H1 (cell line): ENCODE measurements around the gene TSPAN2. TPM values are rescaled to one million over a fixed set of nuclear protein-coding genes. Genes with fewer than 3 reads are reported as not detected.

Experiments
- ASH2L ChIP-seq: fragments of 200-600, 300-600 bp; sonication (generic); IDR thresholded peaks from one replicate; pipeline ENCODE4 v1.7.1; 2017; ENCODE audit warnings: low read length
- BACH1 ChIP-seq: IDR thresholded peaks from 2 replicates; pipeline ENCODE4 v1.6.1; 2012; ENCODE audit warnings: low read length, improper control_type of control experiment
- CBX5 ChIP-seq: fragments of 300-800, 300-1000 bp; sonication (generic); IDR thresholded peaks from 2 replicates; pipeline ENCODE4 v1.7.1; 2016; ENCODE audit warnings: antibody characterized with exemption, low read length, low read depth
- CREB1 ChIP-seq: IDR thresholded peaks from 2 replicates; pipeline ENCODE4 v1.6.1; 2012; ENCODE audit warnings: inconsistent platforms
- EGR1 ChIP-seq: IDR thresholded peaks from 2 replicates; pipeline ENCODE4 v1.6.1; 2011; ENCODE audit warnings: low read depth, low read length, borderline replicate concordance
- SIRT6 ChIP-seq: IDR thresholded peaks from one replicate; pipeline ENCODE4 v1.7.1; 2012; ENCODE audit warnings: low read length, inconsistent platforms
- SIX5 ChIP-seq: IDR thresholded peaks from 2 replicates; pipeline ENCODE4 v1.6.1; 2011; ENCODE audit warnings: mild to moderate bottlenecking, low read depth, low read length
- SP4 ChIP-seq: IDR thresholded peaks from 2 replicates; pipeline ENCODE4 v1.6.1; 2012; ENCODE audit warnings: low read length, inconsistent platforms
- TBP ChIP-seq: IDR thresholded peaks from 2 replicates; pipeline ENCODE4 v1.6.1; 2011; ENCODE audit warnings: low read depth, low read length, improper control_type of control experiment
- polyA plus RNA-seq, 7 experiments: library from polyadenylated mRNA; depleted of rRNA in 3 of 7; stranded (reverse) in 5 of 7; unstranded in 2 of 7; fragments of >200 nt in 5 of 7; fragments of 200-250 nt in 2 of 7; gene quantifications; 1 replicate in 5 of 7; 2 replicates in 1 of 7; 4 replicates in 1 of 7; pipeline versions ENCODE4 v1.2.1 to v1.2.3, GENCODE V29; 2011 to 2013; ENCODE audit warnings: missing spikeins in 2 of 7, mixed read lengths in 2 of 7
- total RNA-seq: library from RNA; stranded (reverse); fragmentation: NEBNext Ultra II Directional; extraction: Animal tissue kit (Norgen Biotek cat#: 25700); gene quantifications from 2 replicates; pipeline ENCODE4 v1.2.1, GENCODE V29; 2021
- TF ChIP-seq, protein P1 (sequence below): fragments of 300-600 bp; sonication (generic); IDR thresholded peaks from 2 replicates; pipeline ENCODE4 v1.7.1; 2012; ENCODE audit warnings: low read length, moderate library complexity, mild to moderate bottlenecking, inconsistent platforms; ENCODE audit not compliant: insufficient replicate concordance
- TF ChIP-seq, protein P2 (sequence below), 3 experiments: IDR thresholded peaks; 1 replicate in 2 of 3; 2 replicates in 1 of 3; pipeline versions ENCODE4 v1.5.1 to v1.6.1; 2011; ENCODE audit warnings: low read length in 3 of 3, mild to moderate bottlenecking in 3 of 3, inconsistent platforms in 2 of 3, low read depth in 1 of 3, moderate library complexity in 1 of 3; ENCODE audit not compliant: insufficient read depth in 1 of 3; ENCODE audit errors: control extremely low read depth in 1 of 3

The TSPAN2 gene
- total and polyA plus RNA-seq, 2 of the 8 experiments (the other 6 are each of a cell fraction or from before 2014, with no cell fraction given), result 7.4 to 14.2 TPM

DNA sequence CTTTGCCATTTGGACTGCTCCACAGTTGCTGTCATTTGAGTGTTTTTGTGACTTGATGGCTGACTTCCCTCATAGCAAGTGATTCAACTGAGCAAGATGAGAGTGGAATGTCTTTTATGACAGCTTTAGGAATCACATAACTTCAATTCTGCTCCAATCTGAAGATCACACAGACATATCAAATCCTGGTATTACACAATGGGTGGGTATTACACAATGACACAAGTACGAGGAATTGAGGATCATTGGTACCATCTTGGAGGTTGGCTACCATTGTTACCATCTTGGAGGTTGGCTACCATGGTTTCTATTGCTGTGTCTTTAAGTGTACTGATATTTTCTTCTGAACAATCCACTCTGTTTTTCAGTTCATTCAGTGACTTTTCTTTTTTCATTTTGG is 68.2 kb downstream of the TSPAN2 start (continued):
- TF ChIP-seq, protein P1, sequence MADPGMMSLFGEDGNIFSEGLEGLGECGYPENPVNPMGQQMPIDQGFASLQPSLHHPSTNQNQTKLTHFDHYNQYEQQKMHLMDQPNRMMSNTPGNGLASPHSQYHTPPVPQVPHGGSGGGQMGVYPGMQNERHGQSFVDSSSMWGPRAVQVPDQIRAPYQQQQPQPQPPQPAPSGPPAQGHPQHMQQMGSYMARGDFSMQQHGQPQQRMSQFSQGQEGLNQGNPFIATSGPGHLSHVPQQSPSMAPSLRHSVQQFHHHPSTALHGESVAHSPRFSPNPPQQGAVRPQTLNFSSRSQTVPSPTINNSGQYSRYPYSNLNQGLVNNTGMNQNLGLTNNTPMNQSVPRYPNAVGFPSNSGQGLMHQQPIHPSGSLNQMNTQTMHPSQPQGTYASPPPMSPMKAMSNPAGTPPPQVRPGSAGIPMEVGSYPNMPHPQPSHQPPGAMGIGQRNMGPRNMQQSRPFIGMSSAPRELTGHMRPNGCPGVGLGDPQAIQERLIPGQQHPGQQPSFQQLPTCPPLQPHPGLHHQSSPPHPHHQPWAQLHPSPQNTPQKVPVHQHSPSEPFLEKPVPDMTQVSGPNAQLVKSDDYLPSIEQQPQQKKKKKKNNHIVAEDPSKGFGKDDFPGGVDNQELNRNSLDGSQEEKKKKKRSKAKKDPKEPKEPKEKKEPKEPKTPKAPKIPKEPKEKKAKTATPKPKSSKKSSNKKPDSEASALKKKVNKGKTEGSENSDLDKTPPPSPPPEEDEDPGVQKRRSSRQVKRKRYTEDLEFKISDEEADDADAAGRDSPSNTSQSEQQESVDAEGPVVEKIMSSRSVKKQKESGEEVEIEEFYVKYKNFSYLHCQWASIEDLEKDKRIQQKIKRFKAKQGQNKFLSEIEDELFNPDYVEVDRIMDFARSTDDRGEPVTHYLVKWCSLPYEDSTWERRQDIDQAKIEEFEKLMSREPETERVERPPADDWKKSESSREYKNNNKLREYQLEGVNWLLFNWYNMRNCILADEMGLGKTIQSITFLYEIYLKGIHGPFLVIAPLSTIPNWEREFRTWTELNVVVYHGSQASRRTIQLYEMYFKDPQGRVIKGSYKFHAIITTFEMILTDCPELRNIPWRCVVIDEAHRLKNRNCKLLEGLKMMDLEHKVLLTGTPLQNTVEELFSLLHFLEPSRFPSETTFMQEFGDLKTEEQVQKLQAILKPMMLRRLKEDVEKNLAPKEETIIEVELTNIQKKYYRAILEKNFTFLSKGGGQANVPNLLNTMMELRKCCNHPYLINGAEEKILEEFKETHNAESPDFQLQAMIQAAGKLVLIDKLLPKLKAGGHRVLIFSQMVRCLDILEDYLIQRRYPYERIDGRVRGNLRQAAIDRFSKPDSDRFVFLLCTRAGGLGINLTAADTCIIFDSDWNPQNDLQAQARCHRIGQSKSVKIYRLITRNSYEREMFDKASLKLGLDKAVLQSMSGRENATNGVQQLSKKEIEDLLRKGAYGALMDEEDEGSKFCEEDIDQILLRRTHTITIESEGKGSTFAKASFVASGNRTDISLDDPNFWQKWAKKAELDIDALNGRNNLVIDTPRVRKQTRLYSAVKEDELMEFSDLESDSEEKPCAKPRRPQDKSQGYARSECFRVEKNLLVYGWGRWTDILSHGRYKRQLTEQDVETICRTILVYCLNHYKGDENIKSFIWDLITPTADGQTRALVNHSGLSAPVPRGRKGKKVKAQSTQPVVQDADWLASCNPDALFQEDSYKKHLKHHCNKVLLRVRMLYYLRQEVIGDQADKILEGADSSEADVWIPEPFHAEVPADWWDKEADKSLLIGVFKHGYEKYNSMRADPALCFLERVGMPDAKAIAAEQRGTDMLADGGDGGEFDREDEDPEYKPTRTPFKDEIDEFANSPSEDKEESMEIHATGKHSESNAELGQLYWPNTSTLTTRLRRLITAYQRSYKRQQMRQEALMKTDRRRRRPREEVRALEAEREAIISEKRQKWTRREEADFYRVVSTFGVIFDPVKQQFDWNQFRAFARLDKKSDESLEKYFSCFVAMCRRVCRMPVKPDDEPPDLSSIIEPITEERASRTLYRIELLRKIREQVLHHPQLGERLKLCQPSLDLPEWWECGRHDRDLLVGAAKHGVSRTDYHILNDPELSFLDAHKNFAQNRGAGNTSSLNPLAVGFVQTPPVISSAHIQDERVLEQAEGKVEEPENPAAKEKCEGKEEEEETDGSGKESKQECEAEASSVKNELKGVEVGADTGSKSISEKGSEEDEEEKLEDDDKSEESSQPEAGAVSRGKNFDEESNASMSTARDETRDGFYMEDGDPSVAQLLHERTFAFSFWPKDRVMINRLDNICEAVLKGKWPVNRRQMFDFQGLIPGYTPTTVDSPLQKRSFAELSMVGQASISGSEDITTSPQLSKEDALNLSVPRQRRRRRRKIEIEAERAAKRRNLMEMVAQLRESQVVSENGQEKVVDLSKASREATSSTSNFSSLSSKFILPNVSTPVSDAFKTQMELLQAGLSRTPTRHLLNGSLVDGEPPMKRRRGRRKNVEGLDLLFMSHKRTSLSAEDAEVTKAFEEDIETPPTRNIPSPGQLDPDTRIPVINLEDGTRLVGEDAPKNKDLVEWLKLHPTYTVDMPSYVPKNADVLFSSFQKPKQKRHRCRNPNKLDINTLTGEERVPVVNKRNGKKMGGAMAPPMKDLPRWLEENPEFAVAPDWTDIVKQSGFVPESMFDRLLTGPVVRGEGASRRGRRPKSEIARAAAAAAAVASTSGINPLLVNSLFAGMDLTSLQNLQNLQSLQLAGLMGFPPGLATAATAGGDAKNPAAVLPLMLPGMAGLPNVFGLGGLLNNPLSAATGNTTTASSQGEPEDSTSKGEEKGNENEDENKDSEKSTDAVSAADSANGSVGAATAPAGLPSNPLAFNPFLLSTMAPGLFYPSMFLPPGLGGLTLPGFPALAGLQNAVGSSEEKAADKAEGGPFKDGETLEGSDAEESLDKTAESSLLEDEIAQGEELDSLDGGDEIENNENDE, result no peak
- TF ChIP-seq SIRT6, result no peak
- no peak for TF ChIP-seq TBP
- no peak for TF ChIP-seq CREB1
- TF ChIP-seq ASH2L, result no peak
- TF ChIP-seq, protein P2, sequence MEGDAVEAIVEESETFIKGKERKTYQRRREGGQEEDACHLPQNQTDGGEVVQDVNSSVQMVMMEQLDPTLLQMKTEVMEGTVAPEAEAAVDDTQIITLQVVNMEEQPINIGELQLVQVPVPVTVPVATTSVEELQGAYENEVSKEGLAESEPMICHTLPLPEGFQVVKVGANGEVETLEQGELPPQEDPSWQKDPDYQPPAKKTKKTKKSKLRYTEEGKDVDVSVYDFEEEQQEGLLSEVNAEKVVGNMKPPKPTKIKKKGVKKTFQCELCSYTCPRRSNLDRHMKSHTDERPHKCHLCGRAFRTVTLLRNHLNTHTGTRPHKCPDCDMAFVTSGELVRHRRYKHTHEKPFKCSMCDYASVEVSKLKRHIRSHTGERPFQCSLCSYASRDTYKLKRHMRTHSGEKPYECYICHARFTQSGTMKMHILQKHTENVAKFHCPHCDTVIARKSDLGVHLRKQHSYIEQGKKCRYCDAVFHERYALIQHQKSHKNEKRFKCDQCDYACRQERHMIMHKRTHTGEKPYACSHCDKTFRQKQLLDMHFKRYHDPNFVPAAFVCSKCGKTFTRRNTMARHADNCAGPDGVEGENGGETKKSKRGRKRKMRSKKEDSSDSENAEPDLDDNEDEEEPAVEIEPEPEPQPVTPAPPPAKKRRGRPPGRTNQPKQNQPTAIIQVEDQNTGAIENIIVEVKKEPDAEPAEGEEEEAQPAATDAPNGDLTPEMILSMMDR (IDR thresholded peaks at IDR 0.05; ENCODE audit: control extremely low read depth in 1 of 3, insufficient read depth in 1 of 3, low read depth in 1 of 3, low read length in 3 of 3), result no peak
- no peak for TF ChIP-seq SP4
- TF ChIP-seq EGR1, result no peak
- TF ChIP-seq CBX5, result no peak
- TF ChIP-seq BACH1, result no peak
- no peak for TF ChIP-seq SIX5
